ENCODE results near the gene FAM117A. TPM values are rescaled to one million over a fixed set of nuclear protein-coding genes. Genes with fewer than 3 reads are reported as not detected.

The FAM117A gene
- total RNA-seq, 1 experiment from 2014 or later = 14.9 TPM

DNA sequence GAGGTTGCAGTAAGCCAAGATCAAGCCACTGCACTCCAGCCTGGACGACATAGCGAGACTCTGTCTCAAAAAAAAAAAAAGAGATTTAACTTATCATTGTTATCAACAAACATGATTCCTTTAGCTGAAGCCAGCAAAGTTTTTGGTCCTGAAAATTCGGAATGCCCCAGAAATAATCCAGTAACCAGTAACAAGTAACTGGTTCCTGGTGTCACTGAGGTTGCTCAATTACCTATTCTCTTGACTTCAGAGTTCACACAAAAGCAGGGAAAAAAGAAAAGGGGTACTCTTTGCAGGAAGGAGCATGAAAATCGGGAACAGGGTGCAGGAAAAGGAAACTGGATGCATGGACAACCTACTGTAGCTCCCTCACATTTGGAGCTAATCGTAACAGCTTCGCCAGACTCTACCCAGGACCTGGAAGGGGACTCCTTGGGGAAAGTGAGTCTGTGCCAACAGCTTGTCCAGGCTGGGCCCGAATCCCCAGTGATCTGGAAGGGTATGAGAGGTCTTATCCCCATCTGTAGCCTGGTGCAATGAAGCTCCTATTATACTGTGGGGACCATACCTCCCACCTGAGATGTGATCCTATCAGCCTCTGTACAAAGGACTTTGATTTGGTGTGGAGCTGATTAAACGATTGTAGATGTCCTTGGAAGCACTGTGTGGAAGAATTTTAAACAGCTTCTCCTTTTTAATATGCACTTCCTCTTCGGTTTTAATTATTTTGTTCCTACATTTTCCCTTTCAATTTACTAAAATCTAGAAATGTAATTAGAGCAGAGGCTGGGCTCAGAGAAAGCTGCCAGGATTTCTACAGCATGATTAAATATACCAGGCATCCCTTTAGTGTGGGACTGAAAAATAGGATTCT, 82.6 kb downstream of the FAM117A start:
- intact Hi-C loops (cut with micrococcal nuclease; ENCODE audit: unreplicated experiment) = no loop called here
- peaks cover 6% of the 10 kb centered on the region for H3K4me1 Mint-ChIP-seq (ENCODE audit: low read depth, unreplicated experiment)
- no peak for DNase-seq
- H3K9me3 Mint-ChIP-seq (ENCODE audit: low read depth, unreplicated experiment) = no peaks in the 10 kb centered on the region
- H3K4me3 Mint-ChIP-seq (ENCODE audit: low read depth, unreplicated experiment) = no peak overlapping the region
- TF ChIP-seq, protein P1, sequence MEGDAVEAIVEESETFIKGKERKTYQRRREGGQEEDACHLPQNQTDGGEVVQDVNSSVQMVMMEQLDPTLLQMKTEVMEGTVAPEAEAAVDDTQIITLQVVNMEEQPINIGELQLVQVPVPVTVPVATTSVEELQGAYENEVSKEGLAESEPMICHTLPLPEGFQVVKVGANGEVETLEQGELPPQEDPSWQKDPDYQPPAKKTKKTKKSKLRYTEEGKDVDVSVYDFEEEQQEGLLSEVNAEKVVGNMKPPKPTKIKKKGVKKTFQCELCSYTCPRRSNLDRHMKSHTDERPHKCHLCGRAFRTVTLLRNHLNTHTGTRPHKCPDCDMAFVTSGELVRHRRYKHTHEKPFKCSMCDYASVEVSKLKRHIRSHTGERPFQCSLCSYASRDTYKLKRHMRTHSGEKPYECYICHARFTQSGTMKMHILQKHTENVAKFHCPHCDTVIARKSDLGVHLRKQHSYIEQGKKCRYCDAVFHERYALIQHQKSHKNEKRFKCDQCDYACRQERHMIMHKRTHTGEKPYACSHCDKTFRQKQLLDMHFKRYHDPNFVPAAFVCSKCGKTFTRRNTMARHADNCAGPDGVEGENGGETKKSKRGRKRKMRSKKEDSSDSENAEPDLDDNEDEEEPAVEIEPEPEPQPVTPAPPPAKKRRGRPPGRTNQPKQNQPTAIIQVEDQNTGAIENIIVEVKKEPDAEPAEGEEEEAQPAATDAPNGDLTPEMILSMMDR (IDR thresholded peaks at IDR 0.05; ENCODE audit: unreplicated experiment) = no peak
- peaks cover 16% of the 10 kb centered on the region for H3K27me3 Mint-ChIP-seq (ENCODE audit: unreplicated experiment)
- H3K36me3 Mint-ChIP-seq (ENCODE audit: insufficient read depth, unreplicated experiment) = peaks cover 21% of the 10 kb centered on the region
- no peak overlapping the region for H3K27ac Mint-ChIP-seq (ENCODE audit: unreplicated experiment)
- BruUV-seq (replicated peaks) = no TSS peak
- CTCF ChIA-PET = interaction anchor here (0.5 to 1.2 kb wide), 4 partner anchors 27 to 314 kb away, joined by 3 to 5 read pairs (median 4); partner anchors contain the start of genes DLX3 and SLC35B1

DNA sequence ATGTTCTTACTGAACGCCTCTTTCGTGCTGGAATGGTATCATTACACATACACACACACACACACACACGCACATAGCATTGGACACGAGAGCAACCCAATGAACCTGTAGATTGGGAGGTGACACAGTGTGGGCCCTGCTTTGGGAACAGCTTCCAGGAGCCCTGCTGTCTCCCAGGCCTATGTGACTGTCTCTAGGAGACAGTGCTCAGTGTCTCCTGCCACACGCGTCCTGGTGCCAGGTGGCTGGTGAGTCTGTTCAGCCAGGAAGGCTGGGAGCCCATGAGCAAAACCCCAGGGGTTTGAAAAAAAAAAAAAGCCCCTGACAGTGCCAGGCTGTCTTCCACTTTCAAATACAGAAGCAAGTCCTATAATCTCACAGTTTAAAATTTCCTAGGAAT, 83.6 kb downstream of the FAM117A start:
- H3K27ac Mint-ChIP-seq (ENCODE audit: unreplicated experiment) = no peak overlapping the region
- intact Hi-C loops (cut with micrococcal nuclease; ENCODE audit: unreplicated experiment) = no loop called here
- H3K27me3 Mint-ChIP-seq (ENCODE audit: unreplicated experiment) = peaks cover 16% of the 10 kb centered on the region
- DNase-seq = no peak
- CTCF ChIA-PET = no interaction called here
- peaks cover 14% of the 10 kb centered on the region for H3K4me1 Mint-ChIP-seq (ENCODE audit: low read depth, unreplicated experiment)
- TF ChIP-seq, protein P1 (IDR thresholded peaks at IDR 0.05; ENCODE audit: unreplicated experiment) = no peak
- H3K36me3 Mint-ChIP-seq (ENCODE audit: insufficient read depth, unreplicated experiment) = peaks cover 25% of the 10 kb centered on the region
- BruUV-seq (replicated peaks) = no TSS peak
- no peak overlapping the region for H3K4me3 Mint-ChIP-seq (ENCODE audit: low read depth, unreplicated experiment)
- no peaks in the 10 kb centered on the region for H3K9me3 Mint-ChIP-seq (ENCODE audit: low read depth, unreplicated experiment)

DNA sequence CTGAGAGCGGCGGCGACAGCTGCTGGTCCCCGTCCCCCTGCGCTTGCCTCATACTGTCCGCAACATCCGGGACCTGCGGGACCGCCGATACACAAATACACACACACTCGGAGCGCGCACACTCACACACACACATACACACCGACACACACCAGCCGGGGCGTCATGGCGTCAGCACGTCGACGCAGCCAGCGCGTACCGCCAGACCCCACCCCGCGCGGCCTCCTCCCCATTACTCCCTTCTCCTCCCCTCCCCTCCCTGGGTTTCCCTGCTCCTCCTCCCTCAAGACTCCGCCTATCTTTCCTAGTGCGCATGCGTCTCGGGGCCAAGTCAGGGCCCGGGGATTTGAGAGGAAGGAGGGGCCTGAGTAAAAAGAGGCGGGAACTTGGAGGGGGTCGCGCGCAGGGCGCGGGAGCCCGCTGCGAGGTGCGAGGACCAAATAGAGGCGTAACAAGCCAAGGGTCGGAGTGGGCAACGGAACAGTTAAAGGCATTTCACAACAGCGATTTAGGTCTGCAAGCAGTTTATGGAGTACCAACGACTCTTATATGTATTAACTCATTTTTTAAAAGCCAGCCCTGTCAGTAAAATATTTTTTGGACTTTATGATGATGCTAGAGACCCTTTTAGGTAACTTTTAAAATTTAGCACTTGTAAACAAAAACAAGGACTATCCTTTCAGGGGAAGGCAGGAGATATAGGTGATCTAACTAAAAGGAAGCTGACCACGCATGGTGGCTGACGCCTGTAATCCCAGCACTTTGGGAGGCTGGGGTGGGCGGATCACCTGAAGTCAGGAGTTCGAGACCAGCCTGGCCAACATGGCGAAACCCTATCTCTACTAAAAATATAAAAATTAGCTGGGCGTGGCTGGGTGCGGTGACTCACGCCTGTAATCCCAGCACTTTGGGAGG, 85.7 kb downstream of the FAM117A start, which contains the start of gene SPOP:
TSS of gene SPOP (minus strand) at position 165 of the 915 bp plus-strand sequence. CDS start 55,287 bp downstream, outside the sequence.
- H3K4me1 Mint-ChIP-seq (ENCODE audit: low read depth, unreplicated experiment) = peaks cover 26% of the 10 kb centered on the region
- TF ChIP-seq, protein P1 (IDR thresholded peaks at IDR 0.05; ENCODE audit: unreplicated experiment) = no peak
- CTCF ChIA-PET = interaction anchor here (0.6 to 1.0 kb wide), 4 partner anchors 21 to 1026 kb away, joined by 3 to 5 read pairs (median 4); partner anchors contain the start of gene PHB1
- H3K36me3 Mint-ChIP-seq (ENCODE audit: insufficient read depth, unreplicated experiment) = peaks cover 30% of the 10 kb centered on the region
- H3K27me3 Mint-ChIP-seq (ENCODE audit: unreplicated experiment) = peaks cover 16% of the 10 kb centered on the region
- no peaks in the 10 kb centered on the region for H3K9me3 Mint-ChIP-seq (ENCODE audit: low read depth, unreplicated experiment)
- DNase-seq = peak; percentile 100
- no TSS peak for BruUV-seq (replicated peaks)
- intact Hi-C loops (cut with micrococcal nuclease; ENCODE audit: unreplicated experiment) = loop anchor here (10.0 kb wide), 1 partner anchor 53 kb away; no protein-coding TSS in a partner anchor
- H3K27ac Mint-ChIP-seq (ENCODE audit: unreplicated experiment) = peak within 1 kb of the TSS; percentile 82
- H3K4me3 Mint-ChIP-seq (ENCODE audit: low read depth, unreplicated experiment) = peak within 1 kb of the TSS; percentile 78

All from Calu3 (cell line).